Tibial nerve (tissue), 4 donors: ENCODE results near the gene C13orf46.

ENCODE experiments used
- CTCF ChIP-seq, 5 experiments: fragments of 200-600 bp in 3 of 5; fragments of 450-650 bp in 2 of 5; sonication (generic) in 3 of 5; IDR thresholded peaks; one replicate each; pipeline ENCODE4 v1.5.1; 2016 to 2019; ENCODE audit warnings: antibody characterized with exemption in 5 of 5, mild to moderate bottlenecking in 3 of 5, moderate library complexity in 2 of 5
- EP300 ChIP-seq, 2 donors: sonication (generic); formaldehyde crosslinking; IDR thresholded peaks; one replicate each; pipeline ENCODE4 v1.6.1; 2017; ENCODE audit warnings: antibody characterized with exemption in 2 of 2, mild to moderate bottlenecking in 1 of 2
- POLR2A ChIP-seq, 2 donors: fragments of 450-650 bp; IDR thresholded peaks; one replicate each; pipeline ENCODE4 v1.6.1; 2017; ENCODE audit warnings: antibody characterized with exemption in 2 of 2, mild to moderate bottlenecking in 2 of 2, moderate library complexity in 2 of 2

- TF ChIP-seq CTCF (IDR thresholded peaks at IDR 0.05) (no peak), POLR2A (IDR thresholded peaks at IDR 0.05) (no peak), EP300 (IDR thresholded peaks at IDR 0.05) (no peak)
Measured at GRCh38 chr13:113965968-113966884, 7.7 kb downstream of the C13orf46 start.
